IPS-NIHi7 (cell line): ENCODE results near the gene CAPN1.
"Not testable (repeated sequence)": the region's sequence is repeated elsewhere in the genome, so short reads cannot be mapped to it uniquely, and the experiment has no call there.

Experiments used
- DNase-seq: peaks from one replicate; pipeline ENCODE4 v3.0.0; 2012; ENCODE audit warnings: mixed read lengths; ENCODE audit errors: extremely low spot score

The CAPN1 gene

DNA sequence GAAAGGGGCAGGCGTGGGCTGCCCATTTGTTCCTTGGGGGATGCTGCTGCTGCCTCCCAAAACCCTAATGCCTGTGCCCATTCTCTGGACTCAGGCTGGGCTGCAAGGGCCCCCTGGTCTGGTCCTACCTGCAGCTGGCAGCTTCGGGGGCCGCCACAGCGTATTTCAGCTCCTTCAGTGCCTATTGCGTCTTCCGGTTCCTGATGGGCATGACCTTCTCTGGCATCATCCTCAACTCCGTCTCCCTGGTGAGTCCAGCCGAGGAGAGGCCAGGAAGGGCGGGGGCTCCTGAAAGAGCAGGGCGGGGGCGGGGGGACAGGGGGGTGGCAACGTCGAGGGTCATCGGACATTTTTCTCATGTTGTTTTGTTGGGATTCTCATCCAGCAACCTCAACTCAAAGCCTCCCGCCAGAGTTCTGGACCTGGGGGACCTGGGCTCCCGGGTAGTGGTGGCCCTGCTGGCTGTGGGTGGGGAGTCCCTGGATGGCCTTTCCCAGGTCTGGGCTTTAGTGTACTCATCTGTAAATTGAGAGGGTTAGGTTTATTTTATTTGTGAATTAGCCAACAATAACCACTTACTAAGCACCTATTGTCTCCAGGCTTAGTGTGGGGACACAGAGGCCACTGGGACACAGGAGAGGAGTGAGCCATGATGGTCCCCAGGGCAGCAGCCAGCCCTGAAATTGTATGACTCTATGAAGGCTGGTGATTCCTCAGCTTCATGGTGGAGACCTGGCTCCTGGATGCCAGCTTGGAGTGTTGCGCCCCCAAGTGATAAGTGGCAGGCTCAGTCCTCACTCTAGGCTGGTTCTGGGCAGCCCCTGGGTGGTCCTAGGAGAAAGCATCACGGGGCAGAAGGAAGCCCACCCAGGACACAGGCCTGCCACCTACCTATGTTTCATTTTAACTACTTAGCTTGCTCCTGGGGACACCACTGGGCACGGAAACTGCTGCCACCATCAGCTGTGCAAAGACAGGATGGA is 36.0 kb downstream of the CAPN1 start:
- peak; percentile 21 for DNase-seq

DNA sequence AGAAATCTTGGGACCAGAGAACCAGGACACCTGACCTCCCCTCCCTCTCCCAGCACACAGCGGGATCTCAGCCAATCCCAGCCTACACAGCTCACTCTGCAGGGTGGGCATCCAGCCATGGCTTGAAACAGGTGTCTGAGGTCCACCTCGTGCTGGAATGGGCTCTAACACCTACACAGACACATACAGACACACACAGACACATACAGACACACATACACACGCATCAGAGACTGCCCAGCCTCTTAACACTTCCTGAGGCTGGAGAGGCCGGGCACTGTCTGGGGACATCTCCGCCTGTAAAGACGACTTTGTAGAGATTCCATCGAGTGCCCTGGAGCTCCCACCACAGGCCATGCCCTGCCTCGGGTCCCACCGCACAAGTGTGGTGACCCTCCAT is 36.7 kb downstream of the CAPN1 start:
- DNase-seq: no peak

DNA sequence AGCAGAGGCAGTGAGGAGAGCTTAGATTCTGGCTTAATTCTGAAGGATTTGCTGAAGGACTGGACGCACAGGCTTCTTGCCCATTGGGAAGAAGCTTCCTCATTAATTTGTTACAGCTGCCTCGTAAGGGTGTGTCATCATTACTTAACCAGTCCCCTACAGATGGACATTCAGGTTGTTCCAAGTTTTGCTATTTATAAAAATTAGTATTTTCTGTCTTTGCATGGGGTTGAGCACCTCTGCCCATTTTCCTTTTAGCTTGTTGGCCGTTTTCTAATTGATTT is 38.1 kb downstream of the CAPN1 start:
- DNase-seq: no peak

DNA sequence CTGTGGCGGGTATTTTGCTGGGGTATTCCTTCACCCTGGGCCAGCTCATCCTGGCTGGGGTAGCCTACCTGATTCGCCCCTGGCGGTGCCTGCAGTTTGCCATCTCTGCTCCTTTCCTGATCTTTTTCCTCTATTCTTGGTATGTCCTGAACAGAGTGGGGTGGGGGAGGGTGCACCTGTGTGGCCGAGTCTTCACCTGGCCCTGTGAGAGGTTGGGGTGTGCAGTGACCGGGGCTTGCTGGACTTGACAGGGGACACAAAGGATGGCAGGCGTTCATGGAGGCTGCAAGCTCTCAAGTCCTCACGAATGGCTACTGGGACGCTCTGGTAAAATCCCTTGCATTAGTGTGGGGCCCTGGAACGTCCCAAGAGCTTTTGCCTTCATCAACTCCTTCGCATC is 39.3 kb downstream of the CAPN1 start:
- no peak for DNase-seq

DNA sequence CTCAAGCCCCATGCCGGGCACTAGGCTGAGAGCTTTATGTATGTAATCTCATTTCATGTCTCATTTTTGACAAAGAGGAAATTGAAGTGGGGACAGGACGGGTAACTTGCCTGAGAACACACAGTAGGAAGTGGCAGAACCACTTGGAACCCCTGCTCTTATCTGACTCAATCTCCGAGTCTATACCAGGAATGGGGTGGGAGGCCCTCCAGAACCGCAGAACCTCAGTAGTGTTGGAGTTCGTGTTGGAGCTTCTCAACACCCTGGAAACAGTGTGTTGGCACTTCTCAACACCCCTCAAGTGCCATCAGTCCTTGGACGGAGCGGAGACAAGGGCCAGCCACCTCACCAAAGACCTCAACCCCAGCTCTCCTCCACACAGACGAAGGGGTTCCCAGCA is 41.3 kb downstream of the CAPN1 start:
- DNase-seq: no peak

DNA sequence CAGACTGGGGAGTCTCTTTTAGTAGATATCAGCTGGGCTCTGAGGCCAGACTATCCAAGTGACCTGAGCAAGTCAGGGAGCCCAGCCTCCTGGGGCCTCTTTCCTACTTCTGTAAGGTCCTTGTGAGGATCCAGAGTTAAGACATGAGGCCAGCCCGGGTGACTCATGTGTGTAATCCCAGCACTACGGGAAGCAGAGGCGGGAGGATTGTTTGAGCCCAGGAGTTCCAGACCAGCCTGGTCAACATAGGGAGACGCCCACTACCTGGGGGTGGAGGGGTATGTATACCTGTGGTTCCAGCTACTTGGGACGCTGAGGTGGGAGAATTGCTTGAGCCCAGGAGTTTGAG is 43.2 kb downstream of the CAPN1 start:
- peak; percentile 64 for DNase-seq

DNA sequence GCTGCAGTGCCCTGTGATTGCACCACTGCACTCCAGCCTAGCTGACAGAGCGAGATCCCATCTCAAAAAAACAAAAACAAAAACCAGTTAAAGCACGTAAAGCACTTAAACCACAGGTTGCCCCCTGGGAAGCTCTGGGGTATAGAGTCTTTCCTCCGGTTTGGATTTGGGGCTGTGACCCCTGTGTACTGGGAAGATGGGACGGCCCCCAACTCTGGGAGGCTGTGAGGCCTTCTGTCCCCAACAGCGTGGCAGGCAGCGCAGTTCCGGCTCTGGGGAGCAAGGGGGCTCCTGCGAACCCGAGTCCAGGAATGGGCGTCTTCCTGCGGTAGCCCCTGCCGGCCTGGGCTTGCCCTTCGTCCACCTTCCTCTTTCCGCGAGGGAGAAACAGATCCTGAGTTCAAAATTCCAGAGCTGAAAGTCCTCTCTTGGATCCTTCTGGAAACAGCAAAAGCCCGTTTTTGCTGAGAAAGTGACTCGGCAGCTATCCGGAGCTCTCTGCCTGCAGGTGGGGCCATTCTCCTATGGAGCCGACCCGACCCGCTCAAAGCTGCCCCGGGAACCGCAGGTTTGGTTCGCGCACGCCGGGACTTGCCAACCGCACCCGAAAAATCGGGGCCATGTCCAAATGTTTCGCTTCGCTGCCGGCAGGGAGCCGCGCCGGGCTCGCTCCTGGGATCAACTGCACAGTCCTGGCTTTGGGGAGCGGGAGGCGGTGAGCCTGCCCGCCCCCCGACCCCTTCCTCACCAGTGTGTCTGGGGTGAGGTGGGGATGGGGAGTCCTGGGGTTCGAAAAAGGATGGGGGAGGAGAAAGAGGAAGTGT is 43.8 kb downstream of the CAPN1 start:
- peak; percentile 85 for DNase-seq

DNA sequence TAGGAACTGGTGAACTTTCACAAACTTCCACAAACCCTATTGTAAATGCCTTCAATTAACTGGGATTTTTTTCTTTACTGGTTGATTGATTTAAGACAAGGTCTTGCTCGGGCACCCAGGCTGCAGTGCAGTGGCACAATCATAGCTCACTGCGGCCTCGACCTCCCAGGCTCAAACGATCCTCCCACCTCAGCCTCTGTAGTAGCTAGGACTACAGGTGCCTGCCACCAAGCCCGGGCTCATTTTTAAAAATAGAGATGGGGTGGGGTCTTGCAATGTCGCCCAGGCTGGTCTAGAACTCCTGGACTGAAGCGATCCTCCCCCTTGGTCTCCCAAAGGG is 44.3 kb downstream of the CAPN1 start:
- DNase-seq: no peak

DNA sequence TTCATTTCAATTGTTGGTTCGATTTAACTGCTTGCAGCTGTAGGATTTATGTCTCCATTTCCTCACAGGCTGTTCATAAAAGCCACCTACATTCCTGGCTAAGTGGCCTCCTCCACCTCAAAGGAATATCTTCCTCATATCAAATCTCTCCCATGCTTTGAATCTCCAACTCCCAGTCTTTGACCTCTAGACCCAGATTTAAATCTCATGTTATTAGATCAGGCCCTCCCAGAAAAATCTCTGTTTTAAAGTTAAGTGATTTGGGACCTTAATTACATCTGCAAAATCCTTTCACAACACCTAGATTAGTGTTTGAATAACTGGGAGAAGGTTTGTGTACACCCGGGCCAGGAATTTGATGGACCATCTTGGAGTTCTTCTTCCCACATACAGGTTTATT is 46.2 kb downstream of the CAPN1 start:
- DNase-seq: no peak

DNA sequence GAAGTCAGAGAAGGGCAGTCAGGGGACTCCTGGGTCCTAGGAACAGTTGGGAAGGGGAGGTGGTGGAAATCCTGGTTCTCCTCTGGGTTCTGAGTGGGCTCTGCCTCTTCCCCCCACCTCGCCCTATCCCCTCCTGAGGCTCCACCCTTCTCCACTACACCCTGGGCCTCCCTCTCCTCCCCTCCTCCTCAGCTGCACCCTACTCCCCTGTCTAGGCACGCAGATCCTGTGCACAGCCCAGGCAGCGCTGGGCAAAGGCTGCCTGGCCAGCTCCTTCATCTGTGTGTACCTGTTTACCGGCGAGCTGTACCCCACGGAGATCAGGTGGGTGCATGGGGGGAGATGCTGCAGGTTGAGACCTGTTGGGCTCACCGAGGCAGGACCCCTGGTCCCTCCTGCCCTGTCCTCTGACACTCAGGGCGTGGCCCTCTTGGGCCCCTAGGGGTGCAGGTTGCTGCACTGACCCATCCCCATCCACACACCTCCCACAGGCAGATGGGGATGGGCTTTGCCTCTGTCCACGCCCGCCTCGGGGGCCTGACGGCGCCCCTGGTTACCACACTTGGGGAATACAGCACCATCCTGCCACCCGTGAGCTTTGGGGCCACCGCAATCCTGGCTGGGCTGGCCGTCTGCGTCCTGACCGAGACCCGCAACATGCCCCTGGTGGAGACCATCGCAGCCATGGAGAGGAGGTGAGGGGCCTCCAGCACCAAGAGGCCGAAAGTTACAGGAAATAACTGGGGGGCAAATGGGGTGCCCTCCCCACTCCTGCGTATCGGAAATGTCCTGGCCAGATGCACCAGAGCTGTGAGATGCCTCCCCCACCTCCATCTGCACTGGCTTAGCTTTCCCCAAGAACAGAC is 54.7 kb downstream of the CAPN1 start:
- no peak for DNase-seq

DNA sequence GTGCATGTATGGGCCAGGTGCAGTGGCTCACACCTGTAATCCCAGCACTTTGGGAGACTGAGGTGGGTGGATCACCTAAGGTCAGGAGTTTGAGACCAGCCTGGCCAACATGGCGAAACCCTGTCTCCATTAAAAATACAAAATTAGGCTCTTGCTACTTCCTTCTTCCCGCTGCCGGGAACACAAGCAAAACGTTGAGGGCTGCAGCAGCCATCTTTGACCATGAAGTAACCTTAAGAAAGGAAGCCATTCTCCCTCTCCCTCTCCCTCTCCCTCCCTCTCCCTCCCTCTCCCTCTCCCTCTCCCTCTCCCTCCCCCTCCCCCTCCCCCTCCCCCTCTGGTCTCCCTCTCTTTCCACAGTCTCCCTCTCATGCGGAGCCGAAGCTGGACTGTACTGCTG is 56.6 kb downstream of the CAPN1 start:
- DNase-seq: not testable (repeated sequence)

DNA sequence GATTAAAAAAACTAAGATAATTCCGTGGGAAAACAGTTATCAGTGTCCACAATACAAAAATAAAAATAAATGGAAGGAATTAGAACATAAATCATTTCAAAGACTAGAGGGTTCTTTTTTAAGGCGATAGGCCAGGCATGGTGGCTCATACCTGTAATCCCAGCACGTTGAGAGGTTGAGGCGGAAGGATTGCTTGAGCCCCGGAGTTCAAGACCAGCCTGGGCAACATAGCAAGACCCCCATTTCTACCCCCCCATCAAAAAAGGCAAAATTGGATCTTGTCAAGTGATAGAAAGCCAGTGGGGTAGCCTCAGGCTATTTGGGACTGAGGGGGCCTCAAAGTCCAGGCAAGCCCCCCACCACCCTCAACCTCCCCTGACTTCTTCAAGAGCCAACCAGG is 59.4 kb downstream of the CAPN1 start:
- DNase-seq: no peak

DNA sequence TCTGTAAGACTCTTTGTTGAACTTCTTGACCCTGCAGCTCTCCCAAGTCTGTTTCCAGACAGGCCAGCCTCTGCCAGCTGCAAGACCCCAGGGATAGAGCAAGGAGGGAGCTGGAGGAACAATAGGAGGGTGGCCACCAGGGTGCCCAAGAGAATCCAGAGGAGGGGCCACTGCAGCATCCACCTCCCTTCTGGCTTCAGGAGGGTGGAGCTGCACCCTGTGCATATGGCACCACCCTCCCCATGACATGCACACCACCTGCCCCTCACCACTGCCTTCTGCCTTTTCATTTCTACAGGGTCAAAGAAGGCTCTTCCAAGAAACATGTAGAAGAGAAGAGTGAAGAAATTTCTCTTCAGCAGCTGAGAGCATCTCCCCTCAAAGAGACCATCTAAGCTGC is 60.0 kb downstream of the CAPN1 start:
- no peak for DNase-seq

DNA sequence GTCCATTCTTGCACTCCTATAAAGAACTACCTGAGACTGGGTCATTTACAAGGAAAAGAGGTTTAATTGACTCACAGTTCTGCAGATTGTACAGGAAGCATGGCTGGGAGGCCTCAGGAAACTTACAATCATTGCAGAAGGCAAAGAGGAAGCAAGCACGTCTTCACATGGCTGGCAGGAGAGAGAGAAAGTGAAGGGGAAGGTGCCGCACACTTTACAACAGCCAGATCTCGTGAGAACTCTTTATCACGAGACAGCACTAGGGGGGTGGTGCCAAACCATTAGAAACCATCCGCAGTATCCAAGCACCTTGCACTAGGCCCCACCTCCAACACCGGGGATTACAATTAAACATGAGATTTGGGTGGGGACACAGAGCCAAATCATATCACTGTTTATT is 60.7 kb downstream of the CAPN1 start:
- no peak for DNase-seq

DNA sequence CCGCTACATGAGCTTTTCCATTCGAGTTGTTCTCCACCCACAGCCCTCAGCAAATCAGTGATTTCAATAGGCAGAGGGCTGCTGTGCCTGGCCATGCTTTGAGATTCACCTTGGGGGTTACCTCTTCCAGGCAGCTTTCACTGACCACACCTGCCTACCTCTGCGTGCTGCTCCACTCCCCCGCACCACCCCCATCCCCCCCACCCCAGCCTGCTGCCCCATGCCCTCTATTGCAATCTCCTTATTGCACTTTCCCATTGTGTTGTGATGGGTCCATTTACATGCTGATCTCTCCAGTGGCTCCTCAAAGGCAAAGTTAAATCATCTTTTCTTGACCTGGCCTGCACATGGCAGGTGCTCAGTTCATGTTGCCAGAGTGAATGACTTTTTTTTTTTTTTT is 62.1 kb downstream of the CAPN1 start:
- DNase-seq: peak; percentile 47

DNA sequence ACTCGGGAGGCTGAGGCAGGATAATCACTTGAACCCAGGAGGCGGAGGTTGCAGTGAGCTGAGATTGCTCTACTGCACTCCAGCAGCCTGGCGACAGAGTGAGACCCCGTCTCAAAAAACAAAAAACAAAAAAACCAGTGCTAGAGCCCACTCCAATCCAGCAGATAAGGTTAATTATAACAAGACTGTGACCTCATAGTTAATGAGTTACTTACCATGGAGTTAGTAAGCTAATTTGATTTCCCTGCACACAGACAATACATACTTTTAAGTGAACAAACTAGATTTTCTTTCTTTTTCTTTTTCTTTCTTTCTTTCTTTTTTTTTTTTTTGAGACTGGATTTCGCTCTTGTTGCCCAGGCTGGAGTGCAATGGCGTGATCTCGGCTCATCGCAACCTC is 63.3 kb downstream of the CAPN1 start:
- DNase-seq: not testable (repeated sequence)

DNA sequence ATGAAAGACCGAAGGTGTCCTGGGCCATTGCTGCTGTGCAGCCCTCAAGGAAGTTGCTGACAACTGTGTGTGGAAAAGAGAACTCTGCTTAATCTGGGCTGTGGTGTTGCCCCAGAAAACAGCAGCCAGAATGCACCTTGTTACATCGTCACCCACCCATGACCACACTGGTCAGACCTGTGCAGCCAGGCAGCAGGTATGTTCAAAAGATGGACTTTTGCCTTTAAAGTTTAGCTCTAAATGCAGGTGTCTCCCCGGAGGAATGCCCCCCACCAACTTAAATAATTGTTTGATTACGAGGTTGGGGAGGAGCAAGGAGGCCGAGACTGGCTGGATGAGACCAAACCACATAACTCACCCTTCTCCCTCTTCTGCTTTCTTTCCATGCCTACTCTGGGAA is 64.8 kb downstream of the CAPN1 start:
- no peak for DNase-seq

DNA sequence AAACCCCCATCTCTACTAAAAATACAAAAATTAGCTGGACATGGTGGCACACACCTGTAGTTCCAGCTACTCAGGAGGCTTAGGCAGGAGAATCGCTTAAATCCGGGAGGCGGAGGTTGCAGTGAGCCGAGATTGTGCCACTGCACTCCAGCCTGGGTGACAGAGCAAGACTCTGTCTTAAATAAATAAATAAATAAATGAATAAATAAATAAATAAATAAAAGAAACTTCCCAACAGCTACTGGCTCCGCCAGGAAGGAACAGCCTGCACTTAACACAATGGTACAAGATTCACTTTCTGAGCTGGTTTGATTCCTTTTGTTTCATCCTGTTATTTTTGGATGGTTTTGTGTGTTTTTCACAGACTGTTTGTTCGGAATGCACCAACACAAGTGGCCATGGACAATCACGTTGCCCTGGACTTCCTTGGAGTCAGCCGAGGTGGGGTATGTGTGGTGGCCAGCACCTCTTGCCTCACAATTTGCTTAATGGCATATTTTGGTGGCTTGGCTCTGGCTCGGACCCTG is 66.5 kb downstream of the CAPN1 start:
- not testable (repeated sequence) for DNase-seq

DNA sequence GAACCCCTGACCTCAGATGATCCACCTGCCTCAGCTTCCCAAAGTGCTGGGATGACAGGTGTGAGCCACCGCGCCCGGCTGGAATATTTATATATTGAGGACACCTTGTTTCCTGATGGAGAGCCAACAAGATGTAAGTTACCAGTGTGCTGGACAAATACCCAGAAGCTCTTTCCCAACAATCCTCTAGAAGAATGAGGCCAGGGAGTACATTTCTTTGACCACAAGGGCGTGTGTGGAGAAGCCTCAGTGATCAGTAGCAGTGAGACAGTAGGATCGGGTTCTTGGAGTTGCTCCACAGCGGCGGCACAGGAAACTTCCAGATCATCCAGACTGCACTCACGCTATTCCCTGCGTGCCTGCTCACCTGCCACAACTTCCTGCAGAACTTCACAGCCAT is 69.7 kb downstream of the CAPN1 start:
- DNase-seq: no peak

DNA sequence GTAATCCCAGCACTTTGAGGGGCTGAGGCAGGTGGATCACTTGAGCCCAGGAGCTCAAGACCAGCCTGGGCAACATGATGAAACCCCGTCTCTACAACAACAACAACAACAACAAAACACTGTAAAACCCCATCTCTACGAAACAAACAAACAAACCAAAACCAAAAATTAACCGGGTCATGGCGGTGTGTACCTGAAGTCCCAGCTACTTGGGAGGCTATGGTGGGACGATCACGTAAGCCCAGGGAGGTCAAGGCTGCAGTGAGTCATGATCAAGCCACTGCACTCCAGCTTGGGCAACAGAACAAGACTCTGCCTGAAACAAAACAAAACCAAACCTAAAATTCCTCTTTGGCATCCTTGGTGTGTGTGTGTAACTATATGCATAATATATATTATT is 73.0 kb downstream of the CAPN1 start:
- DNase-seq: no peak

DNA sequence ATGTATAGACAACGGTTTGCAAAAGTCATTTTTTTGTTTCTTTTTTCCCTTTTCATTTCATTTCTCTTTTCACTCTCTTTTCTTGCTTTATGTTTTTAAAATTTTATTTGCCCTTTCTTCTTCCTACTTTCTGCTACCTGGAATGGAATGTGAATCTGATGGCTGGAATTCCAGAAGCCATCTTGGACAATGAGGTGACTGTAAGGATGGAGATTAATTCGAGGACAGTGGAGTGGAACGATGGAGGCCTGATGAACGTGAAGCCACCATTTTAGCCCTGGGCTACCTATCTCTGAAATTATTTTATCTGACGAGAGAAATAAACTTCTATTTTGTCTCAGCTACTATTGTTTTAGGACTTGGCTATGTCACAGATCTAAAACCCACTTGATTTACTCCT is 77.3 kb downstream of the CAPN1 start:
- DNase-seq: no peak

DNA sequence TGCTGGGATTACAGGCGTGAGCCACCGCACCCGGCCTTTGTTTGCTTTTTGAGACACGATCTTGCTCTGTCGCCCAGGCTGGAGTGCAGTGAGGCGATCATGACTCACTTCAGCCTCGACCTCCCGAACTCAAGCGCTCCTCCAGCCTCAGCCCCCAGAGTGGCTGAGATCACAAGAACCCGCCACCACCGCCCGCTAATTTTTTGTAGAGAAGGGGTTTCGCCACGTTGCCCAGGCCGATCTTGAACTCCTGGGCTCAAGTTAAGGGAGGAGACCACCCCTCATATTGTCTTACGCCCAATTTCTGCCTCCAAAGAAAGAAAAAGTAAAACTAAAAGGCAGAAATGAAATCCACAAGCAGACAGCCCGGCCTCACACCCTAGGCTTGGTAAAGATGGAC is 78.6 kb downstream of the CAPN1 start:
- no peak for DNase-seq
